HFF-Myc (cell line): Measurements from ENCODE around the gene SLC25A22.

Experiments used
- DNase-seq: peaks from one replicate; pipeline ENCODE4 v3.0.0-alpha.2; 2011; ENCODE audit warnings: low read depth; ENCODE audit errors: extremely low read depth
- H3K4me3 ChIP-seq: replicated peaks from 2 replicates; pipeline ENCODE4 v1.5.1; 2011; ENCODE audit warnings: low read depth, mild to moderate bottlenecking, control low read depth, low read length
- CTCF ChIP-seq: IDR thresholded peaks from 2 replicates; pipeline ENCODE4 v1.5.1; 2012; ENCODE audit warnings: mild to moderate bottlenecking, low read depth, low read length, control low read depth; ENCODE audit errors: missing control alignments

The SLC25A22 gene

GRCh38 chr11:820655-821511, 22.8 kb upstream of the SLC25A22 start:
- no peak for TF ChIP-seq CTCF
- peak overlapping the region; percentile 60 for H3K4me3 ChIP-seq
- DNase-seq, result no peak

GRCh38 chr11:819943-820649, 22.0 kb upstream of the SLC25A22 start:
- H3K4me3 ChIP-seq, result peak overlapping the region; percentile 60
- DNase-seq, result no peak
- no peak for TF ChIP-seq CTCF

- peak overlapping the region; percentile 60 for H3K4me3 ChIP-seq
- no peak for DNase-seq
- TF ChIP-seq CTCF, result no peak
Observed at GRCh38 chr11:819129-819931, 21.2 kb upstream of the SLC25A22 start.

- H3K4me3 ChIP-seq, result peak within 1 kb of the TSS; percentile 60
- no peak for DNase-seq
- TF ChIP-seq CTCF, result no peak
Observed at GRCh38 chr11:818396-819128, 20.5 kb upstream of the SLC25A22 start, which contains the start of gene PNPLA2. PNPLA2 (plus strand) TSS chr11:818914; CDS start chr11:819719, 805 bp downstream.

- H3K4me3 ChIP-seq, result no peak overlapping the region
- no peak for DNase-seq
Observed at GRCh38 chr11:816433-816779, 18.3 kb upstream of the SLC25A22 start.

More at GRCh38 chr11:816433-816779, 18.3 kb upstream of the SLC25A22 start:
- no peak for TF ChIP-seq CTCF
